IPS-18a (cell line): ENCODE results near the gene SERPINB10.
A peak's percentile ranks its signal among the peaks of the same experiment; 100 is the strongest.
"Not testable (repeated sequence)": the region's sequence is repeated elsewhere in the genome, so short reads cannot be mapped to it uniquely, and the experiment has no call there.

ENCODE experiments used
- H3K27ac ChIP-seq: one replicate; pipeline ENCODE4 v1.5.1; 2013; ENCODE audit warnings: low read length
- H3K27me3 ChIP-seq: one replicate; pipeline ENCODE4 v1.6.1; 2013; ENCODE audit warnings: mild to moderate bottlenecking, low read length; ENCODE audit not compliant: control insufficient read depth, insufficient read depth
- H3K36me3 ChIP-seq: one replicate; pipeline ENCODE4 v1.6.1; 2013; ENCODE audit warnings: low read depth, low read length; ENCODE audit not compliant: control insufficient read depth
- H3K4me1 ChIP-seq: one replicate; pipeline ENCODE4 v1.6.1; 2013; ENCODE audit warnings: low read depth, low read length; ENCODE audit not compliant: control insufficient read depth
- H3K4me3 ChIP-seq: one replicate; pipeline ENCODE4 v1.5.1; 2013; ENCODE audit warnings: low read length
- H3K9ac ChIP-seq: one replicate; pipeline ENCODE4 v1.6.1; 2013; ENCODE audit warnings: mild to moderate bottlenecking, low read length, moderate library complexity
- H3K9me3 ChIP-seq: one replicate; pipeline ENCODE4 v1.6.1; 2013; ENCODE audit warnings: low read depth, low read length; ENCODE audit not compliant: control insufficient read depth

The SERPINB10 gene

DNA sequence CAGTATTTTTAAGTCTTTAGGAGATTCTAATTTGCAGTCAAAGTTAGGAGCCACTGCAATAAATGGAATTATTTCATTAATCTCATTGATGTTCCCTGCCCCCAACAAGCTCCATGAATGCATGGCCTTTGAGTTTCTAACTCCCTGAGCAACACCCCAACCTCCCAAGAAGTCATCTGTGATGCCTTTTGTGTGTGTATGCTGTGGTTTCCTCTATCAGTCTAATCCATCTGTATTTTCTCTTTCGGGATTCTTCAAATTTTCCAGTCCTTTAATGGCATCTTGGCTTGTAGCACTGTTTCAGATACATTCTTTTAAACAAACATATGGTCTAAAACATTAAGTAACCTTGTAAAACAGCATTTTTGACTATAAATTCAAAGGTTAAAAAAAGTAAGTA is 16.8 kb downstream of the SERPINB10 start:
- Histone ChIP-seq H3K27ac (no peak overlapping the region), H3K27me3 (no peaks in the 10 kb centered on the region)

DNA sequence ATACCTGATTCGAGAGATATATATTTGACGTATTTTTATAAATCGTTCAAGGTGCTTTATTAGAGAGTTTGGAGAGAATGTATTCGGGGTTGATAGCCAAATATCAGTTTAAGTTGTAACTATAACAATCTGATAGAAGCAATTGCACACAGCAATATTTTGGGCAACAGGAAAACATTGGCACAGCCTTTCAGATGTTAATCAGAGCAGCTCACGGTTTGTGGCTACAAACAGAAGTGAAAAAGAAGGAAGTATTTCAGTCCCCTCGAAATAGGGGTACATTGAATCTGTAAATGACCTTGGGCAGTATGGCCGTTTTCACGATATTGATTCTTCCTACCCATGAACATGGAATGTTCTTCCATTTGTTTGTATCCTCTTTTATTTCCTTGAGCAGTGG is 20.6 kb downstream of the SERPINB10 start:
- H3K9me3 ChIP-seq, result no peaks in the 10 kb centered on the region
- no peak overlapping the region for H3K27ac ChIP-seq
- no peaks in the 10 kb centered on the region for H3K27me3 ChIP-seq
- H3K36me3 ChIP-seq, result no peaks in the 10 kb centered on the region
- H3K4me1 ChIP-seq, result peaks cover 3% of the 10 kb centered on the region
- H3K4me3 ChIP-seq, result no peak overlapping the region
- no peak overlapping the region for H3K9ac ChIP-seq

More for the DNA sequence above, 16.8 kb downstream of the SERPINB10 start:
- no peaks in the 10 kb centered on the region for H3K9me3 ChIP-seq
- no peak overlapping the region for H3K4me3 ChIP-seq
- no peaks in the 10 kb centered on the region for H3K36me3 ChIP-seq
- H3K4me1 ChIP-seq, result peaks cover 3% of the 10 kb centered on the region
- H3K9ac ChIP-seq, result no peak overlapping the region

GRCh38 chr18:63929369-63929768 is 21.6 kb downstream of the SERPINB10 start:
- H3K4me3 ChIP-seq, H3K4me1 ChIP-seq, H3K27me3 ChIP-seq, H3K27ac ChIP-seq, H3K36me3 ChIP-seq, H3K9me3 ChIP-seq, H3K9ac ChIP-seq: not testable (repeated sequence)

DNA sequence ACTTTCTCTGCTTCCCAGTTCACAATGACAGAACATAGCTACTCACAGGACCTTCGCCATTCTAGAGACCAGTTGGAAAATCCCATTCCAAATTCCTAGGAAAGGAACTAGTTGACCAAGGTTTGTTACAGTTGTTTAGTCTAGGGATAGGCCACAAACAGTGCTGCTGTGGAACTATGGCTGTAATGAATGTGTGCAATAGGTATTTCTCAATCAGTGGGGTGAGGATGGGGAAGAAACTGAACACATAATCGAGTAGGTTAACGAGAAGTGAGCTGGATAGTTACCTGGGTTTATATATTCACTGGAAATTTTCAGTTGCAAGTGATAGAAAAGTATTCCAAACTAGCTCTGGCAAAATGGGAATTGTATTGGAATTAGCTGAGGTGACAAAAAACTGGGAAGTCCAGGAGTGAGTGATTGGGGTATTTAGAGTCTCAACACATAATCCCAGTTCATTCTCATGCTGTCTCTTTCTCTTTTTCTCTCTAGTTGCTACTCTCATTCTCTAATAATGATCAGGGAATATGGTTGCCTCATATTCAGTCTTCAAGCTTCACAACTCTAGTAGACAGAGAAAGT is 23.1 kb downstream of the SERPINB10 start:
- Histone ChIP-seq H3K9me3 (no peaks in the 10 kb centered on the region), H3K36me3 (no peaks in the 10 kb centered on the region)

DNA sequence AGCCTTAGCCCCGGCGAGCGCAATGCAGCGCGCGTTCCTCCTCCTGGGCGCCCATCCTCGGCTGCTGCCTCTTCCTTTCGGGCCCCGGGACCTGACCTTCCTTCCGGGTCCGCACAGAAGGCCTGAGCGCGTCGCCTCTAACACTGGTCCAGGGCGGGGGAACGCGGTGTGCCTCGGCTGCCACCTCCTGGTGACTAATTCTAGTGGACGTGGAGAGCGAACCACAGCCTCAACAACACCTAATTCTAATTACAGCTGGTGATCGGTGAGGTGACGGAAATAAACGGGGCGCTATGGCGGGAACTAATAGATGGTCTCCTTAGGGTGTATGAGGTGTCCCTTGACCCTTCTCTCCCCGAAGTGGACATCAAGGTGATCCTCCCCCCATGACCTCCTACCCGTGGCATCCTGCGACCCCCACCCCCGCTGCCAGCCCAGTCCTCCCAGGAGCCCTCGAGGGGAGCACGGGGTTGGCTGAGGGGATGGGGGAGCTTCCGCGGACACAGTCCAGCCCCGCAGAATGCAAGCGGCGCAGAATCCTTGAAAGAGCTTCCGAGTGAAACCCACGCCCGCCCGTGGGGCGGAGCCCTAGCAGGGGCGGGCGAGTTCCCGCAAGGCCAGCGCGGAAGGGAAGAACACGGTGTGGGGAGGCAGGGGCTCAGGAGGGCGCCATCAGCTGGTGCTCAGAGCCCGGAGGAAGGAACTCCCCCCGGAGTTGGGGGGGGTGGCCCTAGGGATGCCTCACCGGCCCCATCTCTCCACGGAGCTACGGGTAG is 28.6 kb downstream of the SERPINB10 start:
- Histone ChIP-seq H3K27ac (no peak overlapping the region), H3K9ac (no peak overlapping the region), H3K27me3 (peaks cover 34% of the 10 kb centered on the region), H3K36me3 (no peaks in the 10 kb centered on the region), H3K4me3 (peak overlapping the region; percentile 70), H3K9me3 (no peaks in the 10 kb centered on the region), H3K4me1 (no peaks in the 10 kb centered on the region)

More for the DNA sequence above, 23.1 kb downstream of the SERPINB10 start:
- peaks cover 11% of the 10 kb centered on the region for H3K27me3 ChIP-seq
- H3K27ac ChIP-seq, result no peak overlapping the region
- H3K4me1 ChIP-seq, result no peaks in the 10 kb centered on the region
- no peak overlapping the region for H3K9ac ChIP-seq
- H3K4me3 ChIP-seq, result no peak overlapping the region

GRCh38 chr18:63936932-63937393 is 29.2 kb downstream of the SERPINB10 start:
- H3K27ac ChIP-seq, result no peak overlapping the region

GRCh38 chr18:63940008-63940407 is 32.2 kb downstream of the SERPINB10 start:
- H3K9ac ChIP-seq, result no peak overlapping the region
- H3K4me1 ChIP-seq, result no peaks in the 10 kb centered on the region
- H3K9me3 ChIP-seq, result no peaks in the 10 kb centered on the region
- H3K27ac ChIP-seq, result no peak overlapping the region
- no peak overlapping the region for H3K4me3 ChIP-seq
- H3K27me3 ChIP-seq, result peaks cover 29% of the 10 kb centered on the region
- H3K36me3 ChIP-seq, result no peaks in the 10 kb centered on the region

More at GRCh38 chr18:63936932-63937393, 29.2 kb downstream of the SERPINB10 start:
- Histone ChIP-seq H3K4me1 (no peaks in the 10 kb centered on the region), H3K9ac (no peak overlapping the region), H3K36me3 (no peaks in the 10 kb centered on the region), H3K4me3 (peak overlapping the region; percentile 70), H3K9me3 (no peaks in the 10 kb centered on the region), H3K27me3 (peaks cover 34% of the 10 kb centered on the region)

GRCh38 chr18:63940543-63941050 is 32.8 kb downstream of the SERPINB10 start:
- H3K9ac ChIP-seq, H3K4me1 ChIP-seq, H3K9me3 ChIP-seq, H3K4me3 ChIP-seq, H3K36me3 ChIP-seq, H3K27ac ChIP-seq: not testable (repeated sequence)
- H3K27me3 ChIP-seq, result peaks cover 25% of the 10 kb centered on the region

DNA sequence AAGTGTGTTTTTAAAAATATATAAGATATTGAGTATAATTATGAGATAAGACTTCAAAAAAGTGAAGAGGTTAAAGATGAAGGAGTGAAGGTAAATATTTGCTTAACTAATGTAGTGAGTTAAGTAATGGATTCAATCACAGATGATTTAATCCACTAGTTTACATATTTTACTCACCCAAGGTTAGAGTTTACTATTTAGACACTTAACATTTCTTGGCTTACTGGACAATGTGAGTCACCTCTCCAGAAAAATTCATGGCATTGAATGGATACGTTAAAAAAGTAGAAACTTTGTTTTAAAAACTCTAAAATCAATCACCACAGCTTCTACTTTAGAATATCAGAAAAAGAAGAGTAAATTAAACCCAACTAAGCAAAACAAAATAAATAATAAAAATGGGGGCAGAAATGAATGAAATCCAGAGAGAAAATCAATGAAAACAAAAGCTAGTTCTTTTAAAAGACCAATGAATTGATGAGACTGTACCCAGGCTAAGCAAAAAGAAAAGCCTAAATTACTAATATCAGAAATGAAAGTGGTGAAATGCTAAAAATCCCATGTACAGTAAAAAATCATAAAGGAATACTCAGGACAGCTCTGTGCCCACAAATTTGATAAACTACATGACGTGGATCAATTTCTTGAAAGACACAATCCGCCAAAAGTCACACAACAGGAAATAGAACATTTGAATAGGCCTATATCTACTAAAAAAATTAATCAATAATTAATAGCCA is 39.5 kb downstream of the SERPINB10 start:
- Histone ChIP-seq H3K36me3 (no peaks in the 10 kb centered on the region), H3K27ac (no peak overlapping the region), H3K4me3 (no peak overlapping the region), H3K9me3 (no peaks in the 10 kb centered on the region), H3K27me3 (peaks cover 9% of the 10 kb centered on the region), H3K4me1 (no peaks in the 10 kb centered on the region), H3K9ac (no peak overlapping the region)

- Histone ChIP-seq H3K27ac (no peak within 1 kb of the TSS), H3K4me1 (no peaks in the 10 kb centered on the region), H3K27me3 (peaks cover 9% of the 10 kb centered on the region), H3K9me3 (no peaks in the 10 kb centered on the region), H3K36me3 (no peaks in the 10 kb centered on the region), H3K4me3 (peak within 1 kb of the TSS; percentile 48), H3K9ac (no peak within 1 kb of the TSS)
These were observed 41.4 kb downstream of the SERPINB10 start, which contains the start of gene HMSD for GRCh38 chr18:63949068-63949737. TSS of gene HMSD (plus strand) at chr18:63949301. CDS start at chr18:63953456, 4,155 bp downstream.

- Histone ChIP-seq H3K9ac (no peak overlapping the region), H3K9me3 (no peaks in the 10 kb centered on the region), H3K27ac (no peak overlapping the region), H3K27me3 (peaks cover 9% of the 10 kb centered on the region), H3K4me3 (no peak overlapping the region), H3K36me3 (no peaks in the 10 kb centered on the region), H3K4me1 (no peaks in the 10 kb centered on the region)
These were observed 43.5 kb downstream of the SERPINB10 start for GRCh38 chr18:63951302-63951705.
